Hepatocyte (in vitro differentiated cells): Measurements from ENCODE around the gene RBFOX1.

Experiments
- EZH2 ChIP-seq: fragments of 200-600 bp; sonication (generic); IDR thresholded peaks from 2 replicates; pipeline ENCODE4 v1.6.1; 2016; ENCODE audit warnings: antibody characterized with exemption, mild to moderate bottlenecking, borderline replicate concordance
- EZH2phosphoT487 ChIP-seq: fragments of 200-600 bp; sonication (generic); IDR thresholded peaks from one replicate; pipeline ENCODE4 v1.6.1; 2018; ENCODE audit warnings: antibody characterized with exemption, mild to moderate bottlenecking, low read depth, moderate library complexity; ENCODE audit not compliant: unreplicated experiment, severe bottlenecking
- TF ChIP-seq, protein P1 (sequence below): fragments of 200-600 bp; sonication (generic); IDR thresholded peaks from 2 replicates; pipeline ENCODE4 v1.5.1; 2016; ENCODE audit warnings: antibody characterized with exemption, mild to moderate bottlenecking; ENCODE audit not compliant: poor library complexity

DNA sequence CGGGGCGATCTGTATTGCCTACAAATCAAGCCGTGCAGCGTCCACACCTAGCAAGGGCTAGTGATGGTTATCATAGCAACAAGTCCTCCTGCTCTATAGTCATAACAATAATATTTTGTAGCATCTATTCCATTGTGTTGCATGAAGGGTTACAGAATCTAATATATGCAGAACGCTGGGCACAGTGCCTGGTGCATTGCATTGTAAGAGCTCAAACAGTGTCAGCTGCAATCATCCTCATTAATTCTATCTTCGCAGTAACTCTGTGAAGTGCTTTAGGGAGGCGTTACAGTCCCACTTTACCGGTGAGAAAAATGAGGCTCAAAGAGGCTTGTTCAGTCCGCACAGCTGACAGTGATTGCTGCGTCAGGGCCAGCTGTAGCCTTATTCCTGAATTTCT lies 149.4 kb downstream of the RBFOX1 start:
- TF ChIP-seq, protein P1, sequence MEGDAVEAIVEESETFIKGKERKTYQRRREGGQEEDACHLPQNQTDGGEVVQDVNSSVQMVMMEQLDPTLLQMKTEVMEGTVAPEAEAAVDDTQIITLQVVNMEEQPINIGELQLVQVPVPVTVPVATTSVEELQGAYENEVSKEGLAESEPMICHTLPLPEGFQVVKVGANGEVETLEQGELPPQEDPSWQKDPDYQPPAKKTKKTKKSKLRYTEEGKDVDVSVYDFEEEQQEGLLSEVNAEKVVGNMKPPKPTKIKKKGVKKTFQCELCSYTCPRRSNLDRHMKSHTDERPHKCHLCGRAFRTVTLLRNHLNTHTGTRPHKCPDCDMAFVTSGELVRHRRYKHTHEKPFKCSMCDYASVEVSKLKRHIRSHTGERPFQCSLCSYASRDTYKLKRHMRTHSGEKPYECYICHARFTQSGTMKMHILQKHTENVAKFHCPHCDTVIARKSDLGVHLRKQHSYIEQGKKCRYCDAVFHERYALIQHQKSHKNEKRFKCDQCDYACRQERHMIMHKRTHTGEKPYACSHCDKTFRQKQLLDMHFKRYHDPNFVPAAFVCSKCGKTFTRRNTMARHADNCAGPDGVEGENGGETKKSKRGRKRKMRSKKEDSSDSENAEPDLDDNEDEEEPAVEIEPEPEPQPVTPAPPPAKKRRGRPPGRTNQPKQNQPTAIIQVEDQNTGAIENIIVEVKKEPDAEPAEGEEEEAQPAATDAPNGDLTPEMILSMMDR = no peak
- TF ChIP-seq EZH2 (no peak), EZH2phosphoT487 (no peak)
